GM13976 (cell line): ENCODE results near the gene EDEM2.
"Not testable (repeated sequence)": the region's sequence is repeated elsewhere in the genome, so short reads cannot be mapped to it uniquely, and the experiment has no call there.

ENCODE experiments used
- DNase-seq: peaks from one replicate; pipeline ENCODE4 v3.0.0; 2012; ENCODE audit warnings: low spot score
- in situ Hi-C: fragments of 300-500 bp; cut with MboI; formaldehyde crosslinking; loops from one replicate; pipeline ENCODE4 v1.12.0; 2022; ENCODE audit warnings: low sequenced_read_pairs, mixed read lengths, inconsistent platforms; ENCODE audit not compliant: unreplicated experiment
- TF ChIP-seq, protein P1 (sequence below): IDR thresholded peaks from 2 replicates; pipeline ENCODE4 v1.5.1; 2012; ENCODE audit warnings: borderline replicate concordance, mild to moderate bottlenecking; ENCODE audit not compliant: insufficient read depth; ENCODE audit errors: extremely low read depth, missing control alignments, control extremely low read depth

EDEM2 gene

DNA sequence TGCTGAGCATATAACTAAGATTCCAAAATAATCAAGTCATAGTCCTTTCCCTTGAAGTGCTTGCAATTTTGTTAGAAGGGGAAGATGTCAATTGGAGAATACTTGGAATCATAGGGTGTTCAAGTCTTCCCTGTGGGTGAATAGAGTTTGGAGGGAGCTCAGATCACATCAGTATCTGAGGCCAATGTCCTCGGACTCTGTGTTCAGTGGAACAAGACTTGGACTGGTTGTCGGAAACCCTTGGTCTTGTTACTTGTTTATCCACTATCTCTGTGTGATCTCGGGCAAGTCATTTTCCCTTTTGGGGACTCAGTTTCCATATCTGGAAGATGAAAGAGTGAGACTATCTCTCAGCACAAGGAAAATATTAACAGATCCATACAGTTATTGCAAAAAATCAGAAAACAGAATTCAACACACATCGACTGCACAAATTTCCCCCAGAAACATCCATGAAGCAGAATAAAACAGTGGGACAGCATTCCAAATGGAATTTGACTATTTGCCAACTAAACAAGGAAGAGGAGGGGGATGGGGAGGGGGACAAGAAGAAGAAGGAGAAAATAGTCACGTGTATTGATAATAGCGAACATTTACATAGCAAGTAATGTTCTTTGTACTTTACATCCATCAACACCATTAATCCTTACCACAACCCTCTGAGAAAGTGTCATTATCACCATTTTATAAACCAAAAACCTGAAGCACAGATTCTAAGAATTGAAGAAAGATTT, 3.9 kb upstream of the EDEM2 start:
- TF ChIP-seq, protein P1, sequence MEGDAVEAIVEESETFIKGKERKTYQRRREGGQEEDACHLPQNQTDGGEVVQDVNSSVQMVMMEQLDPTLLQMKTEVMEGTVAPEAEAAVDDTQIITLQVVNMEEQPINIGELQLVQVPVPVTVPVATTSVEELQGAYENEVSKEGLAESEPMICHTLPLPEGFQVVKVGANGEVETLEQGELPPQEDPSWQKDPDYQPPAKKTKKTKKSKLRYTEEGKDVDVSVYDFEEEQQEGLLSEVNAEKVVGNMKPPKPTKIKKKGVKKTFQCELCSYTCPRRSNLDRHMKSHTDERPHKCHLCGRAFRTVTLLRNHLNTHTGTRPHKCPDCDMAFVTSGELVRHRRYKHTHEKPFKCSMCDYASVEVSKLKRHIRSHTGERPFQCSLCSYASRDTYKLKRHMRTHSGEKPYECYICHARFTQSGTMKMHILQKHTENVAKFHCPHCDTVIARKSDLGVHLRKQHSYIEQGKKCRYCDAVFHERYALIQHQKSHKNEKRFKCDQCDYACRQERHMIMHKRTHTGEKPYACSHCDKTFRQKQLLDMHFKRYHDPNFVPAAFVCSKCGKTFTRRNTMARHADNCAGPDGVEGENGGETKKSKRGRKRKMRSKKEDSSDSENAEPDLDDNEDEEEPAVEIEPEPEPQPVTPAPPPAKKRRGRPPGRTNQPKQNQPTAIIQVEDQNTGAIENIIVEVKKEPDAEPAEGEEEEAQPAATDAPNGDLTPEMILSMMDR = no peak
- no peak for DNase-seq
- in situ Hi-C loops = no loop called here

DNA sequence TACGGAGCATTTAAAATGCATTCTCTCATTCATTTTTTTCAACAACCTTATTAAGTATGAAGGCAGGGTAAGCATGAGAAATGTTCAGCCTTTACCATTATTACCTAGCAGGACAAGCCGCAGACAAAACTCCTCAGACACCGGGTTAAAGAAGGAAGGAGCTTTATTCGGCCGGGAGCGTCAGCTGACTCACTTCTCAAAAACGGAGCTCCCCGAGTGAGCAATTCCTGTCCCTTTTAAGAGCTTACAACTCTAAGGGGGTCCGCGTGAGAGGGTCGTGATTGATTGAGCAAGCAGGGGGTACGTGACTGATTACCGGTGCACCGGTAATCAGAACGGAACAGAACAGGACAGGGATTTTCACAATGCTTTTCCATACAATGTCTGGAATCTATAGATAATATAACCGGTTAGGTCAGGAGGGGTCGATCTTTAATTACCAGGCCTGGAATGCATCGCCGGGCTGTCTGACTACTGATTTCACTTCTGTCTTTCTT, 487 bp upstream of the EDEM2 start:
- in situ Hi-C loops, DNase-seq: not testable (repeated sequence)

DNA sequence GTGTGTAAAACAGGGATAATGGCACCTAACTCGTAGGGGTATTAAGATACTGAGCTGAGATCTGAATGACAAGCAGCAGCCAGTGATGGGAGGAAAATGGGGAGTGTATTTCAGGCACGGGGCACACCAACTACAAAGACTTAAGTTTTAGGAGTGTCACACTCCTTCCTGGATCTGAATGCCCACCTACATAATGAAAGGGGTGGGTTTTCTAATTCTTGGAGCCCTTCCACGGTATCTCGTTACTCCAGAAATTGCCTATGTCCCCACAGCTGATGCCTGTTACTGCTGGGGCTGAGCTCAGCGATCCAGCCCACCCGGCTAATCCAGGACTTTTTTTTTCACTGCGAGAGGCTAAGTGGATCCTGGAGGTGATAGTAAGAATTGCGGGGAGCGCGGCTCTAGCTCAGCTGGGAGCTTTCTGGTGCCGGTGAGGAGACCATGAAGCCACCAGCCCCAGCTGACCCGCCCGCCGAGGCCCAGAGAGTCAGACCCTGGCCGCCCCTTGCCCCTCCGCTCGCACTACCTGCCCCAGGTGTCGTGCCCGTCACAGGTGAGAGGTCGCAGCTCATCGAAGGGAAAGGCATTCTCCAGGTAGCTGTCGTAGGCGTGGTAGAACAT, 727 bp downstream of the EDEM2 start:
- DNase-seq = peak; percentile 60
- TF ChIP-seq, protein P1 = no peak
- in situ Hi-C loops = no loop called here

DNA sequence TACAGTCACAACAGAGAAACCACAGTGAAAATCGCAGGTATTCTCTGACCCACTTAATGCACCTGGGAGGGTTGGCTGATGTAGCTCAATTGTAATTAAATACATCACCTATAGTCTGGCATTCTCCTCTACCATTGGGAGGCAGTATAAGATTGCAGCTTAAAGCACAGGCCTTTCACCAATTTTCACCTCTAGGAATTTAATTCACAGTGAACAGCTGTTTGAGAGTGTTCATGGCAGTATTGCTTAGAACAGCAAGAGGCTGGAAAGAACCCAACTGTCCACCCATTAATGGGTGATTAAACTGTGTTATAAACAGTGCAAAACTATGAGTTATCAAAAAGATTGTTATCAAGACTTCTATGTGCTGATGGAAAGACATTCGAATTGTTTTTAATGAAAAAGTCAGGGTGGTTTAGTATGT, 2.0 kb downstream of the EDEM2 start:
- peak; percentile 66 for DNase-seq
- in situ Hi-C loops = no loop called here
- TF ChIP-seq, protein P1 = peak; percentile 80

DNA sequence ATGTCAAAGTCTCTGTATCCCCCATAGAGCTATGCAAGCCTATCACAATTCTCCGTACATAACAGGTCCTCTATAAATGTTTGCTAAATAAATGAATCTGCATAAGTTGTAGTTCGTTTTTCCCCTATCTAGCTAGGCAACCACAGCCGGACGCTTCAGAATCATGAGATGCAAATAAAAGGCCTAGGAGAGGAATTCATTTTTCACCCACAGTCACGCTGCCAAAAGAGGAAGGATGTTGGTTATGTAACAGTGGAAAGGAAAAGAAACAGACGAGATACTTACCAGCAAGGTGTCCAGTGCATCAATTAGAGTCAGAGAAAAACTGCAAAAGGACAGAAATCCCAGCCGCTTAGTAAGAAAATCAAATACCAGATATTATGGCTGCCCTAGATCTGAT, 2.4 kb downstream of the EDEM2 start:
- DNase-seq = peak; percentile 39

DNA sequence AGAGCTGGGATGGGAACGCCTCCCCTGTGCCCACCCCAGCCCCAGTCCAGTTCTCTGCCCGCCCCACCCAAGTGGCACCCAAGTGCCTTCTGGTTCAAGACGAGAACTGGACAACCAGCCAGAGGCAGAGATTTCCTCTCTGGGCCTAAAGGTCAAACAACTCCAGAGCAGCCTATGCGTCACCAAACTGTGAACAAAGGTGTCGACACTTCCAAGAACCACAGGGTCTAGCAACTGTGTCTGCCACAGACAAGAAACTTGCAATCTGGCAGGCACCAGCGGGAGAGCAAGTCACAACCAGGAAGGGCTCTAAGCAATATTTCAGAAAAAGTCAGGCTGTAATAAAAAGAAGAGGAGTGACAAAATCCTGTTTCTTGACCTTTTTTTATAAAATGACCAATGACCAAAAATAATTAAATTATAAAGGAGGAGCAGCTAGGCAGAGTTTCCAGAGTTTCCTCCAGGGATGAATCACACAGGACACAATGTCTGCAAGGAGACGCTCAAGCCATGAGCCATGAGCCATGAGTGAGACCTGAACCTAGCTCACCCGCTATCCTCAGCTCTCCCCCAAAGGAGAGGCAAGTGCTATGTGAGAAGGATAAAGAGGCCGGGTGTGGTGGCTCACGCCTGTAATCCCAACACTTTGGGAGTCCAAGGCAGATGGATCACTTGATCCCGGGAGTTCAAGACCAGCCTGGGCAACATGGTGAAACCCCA, 11.1 kb downstream of the EDEM2 start:
- DNase-seq = no peak
- TF ChIP-seq, protein P1 = no peak
- in situ Hi-C loops = no loop called here

More for the DNA sequence above, 2.4 kb downstream of the EDEM2 start:
- in situ Hi-C loops = no loop called here
- TF ChIP-seq, protein P1 = no peak
